Measurements from ENCODE around the gene CHRNA4.
"Not testable (repeated sequence)": the region's sequence is repeated elsewhere in the genome, so short reads cannot be mapped to it uniquely, and the experiment has no call there.

The CHRNA4 gene

GRCh38 chr20:63306673-63307537 is 54.2 kb downstream of the CHRNA4 start:
- DNase-seq: no peak

GRCh38 chr20:63305933-63306672 is 55.0 kb downstream of the CHRNA4 start:
- DNase-seq: not testable (repeated sequence)

GRCh38 chr20:63305393-63305792 is 55.8 kb downstream of the CHRNA4 start:
- no peak for DNase-seq

GRCh38 chr20:63303095-63303666 is 58.0 kb downstream of the CHRNA4 start:
- no peak for DNase-seq

GRCh38 chr20:63301671-63302070 is 59.5 kb downstream of the CHRNA4 start:
- no peak for DNase-seq

GRCh38 chr20:63298731-63299312 is 62.3 kb downstream of the CHRNA4 start:
- DNase-seq: no peak

- no peak for DNase-seq
Measured at GRCh38 chr20:63297796-63298572, 63.2 kb downstream of the CHRNA4 start.

- no peak for DNase-seq
Measured at GRCh38 chr20:63297371-63297781, 63.8 kb downstream of the CHRNA4 start.

GRCh38 chr20:63296531-63297299 is 64.4 kb downstream of the CHRNA4 start:
- no peak for DNase-seq

- DNase-seq: no peak
Measured at GRCh38 chr20:63295846-63296245, 65.3 kb downstream of the CHRNA4 start.

- DNase-seq: no peak
Measured at GRCh38 chr20:63295422-63295821, 65.7 kb downstream of the CHRNA4 start.

- no peak for DNase-seq
Measured at GRCh38 chr20:63295018-63295417, 66.1 kb downstream of the CHRNA4 start.

- no peak for DNase-seq
Measured at GRCh38 chr20:63294536-63294900, 66.6 kb downstream of the CHRNA4 start.

GRCh38 chr20:63293871-63294535 is 67.1 kb downstream of the CHRNA4 start:
- DNase-seq: peak; percentile 87

GRCh38 chr20:63293456-63293855 is 67.7 kb downstream of the CHRNA4 start:
- DNase-seq: no peak
